GM12874 (cell line): ENCODE results near the gene NTNG1.

ENCODE experiments used
- CTCF ChIP-seq: IDR thresholded peaks from 2 replicates; pipeline ENCODE4 v1.5.1; 2011; ENCODE audit warnings: low read depth, mild to moderate bottlenecking, control low read depth, low read length, moderate library complexity; ENCODE audit not compliant: insufficient read depth

NTNG1 gene

GRCh38 chr1:107140703-107141490, at the start of gene NTNG1:
Gene NTNG1, plus strand, starts transcription at chr1:107141039.
- TF ChIP-seq CTCF: no peak

DNA sequence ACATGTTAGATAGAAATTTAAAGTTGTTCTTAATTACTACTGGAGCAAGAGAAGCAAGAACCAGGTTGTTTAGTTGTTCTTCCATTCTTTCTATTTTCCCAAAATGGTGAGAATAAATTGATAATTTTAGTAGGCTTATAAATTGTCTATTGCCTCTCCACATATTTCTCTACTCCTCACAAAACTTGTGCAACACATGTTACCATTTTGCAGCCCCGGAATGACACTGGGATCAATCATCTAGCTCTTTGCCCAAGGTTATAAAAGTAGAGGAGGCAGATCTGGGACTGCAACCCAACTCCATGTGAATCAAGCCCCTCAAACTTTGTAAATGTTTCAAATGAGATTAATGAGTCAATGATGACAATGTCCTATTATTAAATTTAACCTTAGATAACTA, 49.4 kb upstream of the NTNG1 start:
- no peak for TF ChIP-seq CTCF

GRCh38 chr1:107095647-107096046, 45.2 kb upstream of the NTNG1 start:
- no peak for TF ChIP-seq CTCF

- TF ChIP-seq CTCF: no peak
Measured at GRCh38 chr1:107096690-107097089, 44.1 kb upstream of the NTNG1 start.

DNA sequence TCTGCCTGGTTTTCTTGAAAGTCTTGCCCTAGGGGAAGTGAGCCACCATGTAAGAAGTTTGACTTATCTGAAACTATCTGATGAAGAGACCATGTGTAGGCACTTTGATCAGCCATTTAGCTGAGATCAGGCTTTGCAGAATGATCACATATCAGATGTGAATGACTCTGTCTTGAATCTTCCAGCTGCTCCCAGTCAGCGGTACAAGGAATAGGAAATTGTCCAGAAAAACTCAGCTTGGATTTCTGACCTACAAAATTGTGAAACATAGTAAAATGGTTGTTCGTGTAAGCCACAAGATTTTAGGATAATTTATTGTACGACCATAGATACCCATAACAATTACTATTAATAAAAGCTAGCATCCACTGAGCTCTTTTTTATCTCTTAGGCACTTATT, 41.9 kb upstream of the NTNG1 start:
- no peak for TF ChIP-seq CTCF

GRCh38 chr1:107100331-107100984, 40.4 kb upstream of the NTNG1 start:
- no peak for TF ChIP-seq CTCF

- no peak for TF ChIP-seq CTCF
Measured at GRCh38 chr1:107105914-107106313, 34.9 kb upstream of the NTNG1 start.
